Activated gamma-delta T cell treated with anti-CD3 and anti-CD28 coated beads, Interleukin-2, amount 50 U/mL, for 16 hours (primary cell): ENCODE results near the gene LSS.

Experiments
- DNase-seq: peaks from one replicate; pipeline ENCODE4 v3.0.0-alpha.2; 2020; ENCODE audit warnings: low read depth

The LSS gene

DNA sequence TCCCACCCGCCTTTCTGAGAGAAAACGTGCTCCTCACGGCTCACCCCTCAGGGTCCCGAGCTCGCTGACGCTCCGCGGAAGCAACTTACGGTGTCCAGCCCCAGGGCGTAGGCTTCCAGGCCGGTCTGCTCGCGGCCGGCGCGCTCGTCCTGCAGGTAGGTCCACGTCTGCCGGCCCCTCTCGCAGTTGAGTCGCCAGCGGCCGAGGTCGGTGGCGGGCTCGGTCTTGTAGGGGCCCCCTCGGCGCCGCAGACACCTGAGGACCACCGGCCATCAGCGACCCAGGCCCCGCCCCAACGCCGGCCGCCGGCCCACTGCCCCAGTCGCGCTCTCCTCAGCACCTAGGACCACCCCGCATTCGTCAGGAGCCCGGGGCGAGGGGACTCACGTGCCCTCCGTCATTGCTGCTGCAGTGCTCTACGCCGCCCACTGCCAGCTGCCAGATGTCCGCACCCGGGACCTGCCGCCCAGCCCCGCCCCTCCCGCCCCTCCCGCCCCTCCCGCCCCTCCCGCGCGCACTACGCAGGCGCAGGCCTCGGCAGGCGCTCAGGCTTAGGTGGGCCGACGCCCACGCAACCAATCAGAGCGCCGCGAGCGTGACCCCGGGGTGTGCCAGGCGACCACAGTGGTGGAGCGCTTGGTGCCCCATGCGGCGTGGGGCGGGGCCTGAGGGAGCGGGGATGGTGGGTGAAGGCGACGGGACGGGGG lies at the start of gene LSS:
TSS of gene LSS (minus strand) at position 430 of the 707 bp plus-strand sequence. CDS start at position 401, 29 bp downstream.
- DNase-seq: peak; percentile 95

DNA sequence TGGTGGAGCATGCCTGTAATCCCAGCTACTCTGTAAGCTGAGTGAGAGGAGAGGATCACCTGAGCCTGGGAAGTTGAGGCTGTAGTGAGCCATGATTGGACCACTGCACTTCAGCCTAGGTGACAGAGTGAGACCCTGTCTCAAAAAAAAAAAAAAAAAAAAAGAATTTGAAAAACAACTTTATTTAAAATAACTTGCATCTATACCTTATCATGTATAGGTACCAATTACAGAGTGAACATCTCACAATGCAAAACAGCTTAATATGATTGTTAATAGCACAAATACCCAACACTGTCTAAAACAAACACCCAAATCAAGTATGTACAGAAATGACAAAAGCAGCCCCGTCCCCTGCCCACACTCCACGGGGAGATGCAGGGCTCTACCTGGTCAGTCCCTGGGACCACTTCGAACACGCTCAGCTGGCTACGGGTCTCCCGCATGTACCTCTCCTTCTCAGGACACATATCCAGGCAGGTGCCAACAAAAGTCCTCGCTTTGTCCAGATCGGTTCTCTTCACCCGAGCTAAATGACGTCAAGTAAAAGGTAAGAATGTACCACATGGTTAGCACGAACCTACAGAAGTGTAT lies 46.3 kb upstream of the LSS start:
- DNase-seq: no peak

DNA sequence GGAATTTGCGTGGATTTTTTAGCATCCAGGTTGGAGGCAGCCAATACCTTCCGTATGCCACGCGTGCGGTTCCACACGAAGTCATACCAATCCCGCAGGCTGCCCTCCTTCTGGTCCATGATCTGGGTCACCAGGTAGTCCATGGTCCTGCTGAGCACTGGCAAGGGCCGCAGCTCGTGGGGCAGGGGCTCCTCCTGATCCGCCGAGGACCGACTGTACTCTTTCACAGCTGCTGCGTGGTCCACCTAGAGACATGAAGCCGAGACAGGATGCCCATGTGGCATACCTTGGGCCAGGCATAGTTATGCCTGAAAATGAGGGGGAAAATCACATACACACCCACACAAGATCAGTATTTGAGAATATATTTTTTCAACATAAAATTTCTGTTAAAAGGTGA lies 44.8 kb upstream of the LSS start:
- no peak for DNase-seq

DNA sequence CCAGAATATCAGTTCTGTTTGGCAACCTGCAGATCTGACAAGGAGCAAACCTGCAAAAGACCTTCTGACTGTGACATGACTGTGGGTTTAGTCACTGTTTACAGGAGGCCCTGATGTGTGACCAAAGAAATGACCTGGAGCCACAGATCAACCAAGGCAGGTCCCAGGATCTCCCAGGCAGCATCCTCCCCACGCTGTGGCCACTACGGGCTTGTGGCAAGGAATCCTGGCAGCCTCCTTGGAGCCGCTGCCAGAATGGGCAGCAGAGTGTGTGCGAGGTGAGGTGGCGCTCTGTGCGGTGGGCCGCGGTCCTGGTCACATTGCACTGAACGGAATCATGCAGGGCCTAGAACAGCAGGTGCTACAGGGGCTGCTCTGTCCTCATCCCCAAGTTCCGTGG lies 40.9 kb upstream of the LSS start:
- DNase-seq: no peak

DNA sequence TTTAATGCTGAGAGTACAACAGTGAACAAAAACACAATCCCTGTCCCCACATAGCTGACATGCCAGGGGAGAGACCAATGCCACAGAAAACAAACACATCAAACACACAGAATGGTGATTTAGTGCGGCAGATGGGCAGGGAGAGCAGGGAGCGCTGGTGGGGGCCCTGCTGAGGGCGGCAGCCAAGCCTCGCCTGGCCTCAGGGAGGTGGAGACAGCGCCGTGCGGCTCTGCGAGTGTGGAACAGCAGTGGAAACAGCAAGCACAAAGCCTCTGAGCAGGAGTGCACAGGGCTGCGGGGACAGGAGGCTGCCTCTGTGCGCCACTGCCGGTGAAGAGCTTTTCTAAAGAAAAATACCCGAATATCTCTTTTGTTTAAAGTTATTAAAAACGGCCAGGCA lies 39.8 kb upstream of the LSS start:
- no peak for DNase-seq

DNA sequence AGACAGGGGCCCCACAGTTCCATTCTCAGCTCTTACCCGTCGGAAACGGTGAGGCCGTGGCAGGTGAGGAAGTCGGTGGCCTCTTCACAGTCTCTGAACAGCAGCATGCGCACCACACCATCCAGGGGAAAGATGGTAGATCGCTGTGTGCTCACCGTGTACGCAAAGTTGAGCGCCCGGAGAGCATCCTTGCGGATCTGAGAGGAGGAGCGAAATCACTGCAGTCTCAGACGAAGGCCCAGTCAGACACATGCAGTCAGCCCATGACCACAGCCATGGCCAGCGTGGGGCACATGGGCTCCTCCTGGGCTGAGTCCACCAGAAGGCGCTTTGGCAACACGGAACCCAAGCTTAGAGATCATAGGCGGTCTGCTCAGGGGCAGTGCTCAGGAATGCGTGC lies 38.4 kb upstream of the LSS start:
- no peak for DNase-seq

DNA sequence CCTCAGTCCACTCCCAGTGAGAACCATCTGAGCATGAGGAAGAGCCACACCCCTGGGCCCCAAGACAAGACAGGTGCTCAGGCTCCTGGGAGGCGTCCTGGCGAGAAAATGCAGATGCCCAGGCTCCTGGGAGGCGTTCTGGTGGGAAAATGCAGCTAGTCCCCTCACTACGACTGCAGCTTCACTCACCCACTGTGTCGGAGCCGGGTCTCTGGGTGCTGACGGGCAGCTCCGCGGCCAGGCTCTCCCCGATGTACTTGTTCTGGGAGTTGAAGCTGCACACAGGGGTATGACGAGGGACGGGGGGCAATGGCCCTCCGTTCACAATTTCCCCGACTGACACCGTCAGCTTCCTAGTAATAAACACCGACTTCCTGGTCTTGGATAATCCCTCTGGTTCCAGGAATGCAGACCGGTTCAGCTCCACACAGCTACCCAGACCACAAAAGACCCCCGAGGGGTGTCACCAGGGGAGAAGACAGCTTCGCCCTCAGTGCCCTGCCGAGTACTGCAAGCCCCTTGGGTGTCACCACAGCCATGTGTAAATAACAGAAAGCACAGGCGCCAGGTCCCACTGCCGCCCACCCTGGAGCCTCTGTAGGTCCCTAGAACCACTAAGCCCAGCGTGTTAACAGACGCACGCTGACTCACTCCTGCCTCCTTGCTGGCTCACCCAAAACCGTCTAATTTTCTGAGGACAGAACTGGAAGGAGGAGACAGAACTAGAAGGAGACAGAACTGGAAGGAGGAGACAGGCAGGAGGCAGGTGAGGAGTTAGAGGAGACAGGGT lies 37.4 kb upstream of the LSS start:
- no peak for DNase-seq

DNA sequence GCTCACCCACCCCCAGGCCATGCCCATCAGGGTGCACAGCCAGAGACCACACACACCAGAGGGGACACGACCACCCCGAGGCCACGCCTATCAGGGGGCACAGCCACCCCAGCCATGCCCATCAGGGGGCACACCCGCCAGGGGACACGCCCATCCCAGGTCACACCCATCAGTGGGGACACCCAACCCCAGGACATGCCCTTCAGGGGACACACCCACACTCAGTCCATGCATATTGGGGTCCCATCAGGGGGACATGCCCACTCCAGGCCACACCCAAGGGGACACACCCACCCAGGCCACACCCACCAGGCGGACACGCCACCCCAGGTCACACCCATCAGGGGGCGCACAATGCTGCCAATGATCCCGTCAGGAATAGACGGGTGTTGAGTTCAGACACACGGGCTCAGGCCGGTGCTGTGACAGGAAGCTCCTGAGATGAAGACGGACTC lies 36.1 kb upstream of the LSS start:
- no peak for DNase-seq

DNA sequence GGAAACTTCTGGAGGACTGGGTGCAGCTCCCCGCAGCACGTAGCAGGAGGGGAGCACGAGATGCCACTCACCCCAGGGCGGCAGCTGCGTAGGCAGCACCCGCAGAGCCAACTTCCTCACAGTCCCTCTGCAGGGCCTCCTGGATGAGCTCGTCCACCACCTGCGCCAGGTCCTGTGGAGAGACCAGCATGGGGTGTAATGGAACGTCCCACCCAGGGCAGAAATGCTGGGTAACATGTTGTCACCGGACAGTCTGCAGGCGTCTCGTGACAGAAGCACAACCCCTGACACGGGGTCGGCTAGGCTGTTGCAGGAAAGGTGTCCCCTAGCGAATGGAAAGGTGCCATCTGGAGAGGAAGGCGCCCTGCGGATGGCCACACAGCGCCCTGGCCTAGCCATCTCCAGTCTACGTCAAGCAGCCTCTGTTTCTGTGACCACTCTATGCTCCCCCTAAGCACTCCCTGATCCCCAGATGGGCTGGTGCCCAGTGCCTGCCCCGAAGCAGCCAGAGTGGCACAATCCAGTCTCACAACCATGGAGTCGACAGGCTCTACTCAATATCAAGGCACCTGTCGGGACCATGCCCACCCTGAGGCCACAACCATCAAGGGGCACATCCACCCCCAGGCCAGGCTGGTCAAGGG lies 35.6 kb upstream of the LSS start:
- DNase-seq: no peak

DNA sequence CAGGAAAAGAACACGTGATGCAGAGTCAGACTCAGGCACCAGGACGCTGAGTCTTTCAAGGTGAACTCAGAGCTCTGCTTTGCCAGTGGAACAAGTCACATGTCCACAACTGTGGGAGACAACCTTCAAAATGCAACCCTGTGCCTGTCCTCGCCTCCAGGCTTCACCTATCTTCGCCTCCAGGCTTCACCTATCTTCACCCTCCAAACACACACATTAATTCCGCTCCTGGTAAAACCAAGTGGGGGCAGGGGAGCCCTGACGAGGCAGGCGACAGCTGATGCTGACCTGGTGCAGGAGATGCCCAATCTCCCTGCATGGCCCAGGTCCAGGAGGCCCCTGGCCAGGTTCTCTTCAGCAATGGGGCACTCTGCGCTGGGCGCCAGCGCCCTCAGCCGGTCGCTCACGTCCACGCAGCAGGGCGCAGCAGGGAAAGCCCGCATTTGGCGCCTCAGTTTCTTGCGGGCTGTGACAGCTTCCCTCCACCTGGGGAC lies 28.0 kb upstream of the LSS start:
- DNase-seq: no peak

DNA sequence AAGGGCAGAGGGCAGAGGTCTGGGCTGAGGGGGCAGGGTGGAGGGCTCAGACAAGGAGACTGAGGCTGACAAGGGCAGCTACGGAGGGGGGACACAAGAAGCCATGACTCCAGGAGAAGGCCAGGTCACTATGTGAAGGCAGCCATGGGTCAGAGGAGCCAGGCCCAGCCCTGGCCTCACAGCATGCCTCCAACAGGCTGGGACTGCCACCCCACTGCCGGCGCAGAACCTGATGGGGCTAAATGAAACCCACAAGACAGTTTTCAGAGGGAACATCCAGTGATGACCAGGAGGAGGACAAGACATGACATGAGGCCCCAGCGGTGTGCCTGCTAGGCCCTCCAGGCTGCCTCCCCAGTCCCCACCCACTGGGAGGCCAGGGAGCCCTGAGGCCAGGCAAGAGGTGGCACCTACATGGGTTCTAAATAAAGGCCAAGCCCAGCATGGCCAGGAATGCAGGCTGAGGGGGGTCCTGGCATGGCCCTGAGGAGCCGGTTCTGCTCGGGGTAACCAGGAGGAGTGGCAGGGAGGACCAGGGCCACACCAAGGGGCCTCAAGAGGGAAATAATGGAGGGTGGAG lies 27.3 kb upstream of the LSS start:
- no peak for DNase-seq

DNA sequence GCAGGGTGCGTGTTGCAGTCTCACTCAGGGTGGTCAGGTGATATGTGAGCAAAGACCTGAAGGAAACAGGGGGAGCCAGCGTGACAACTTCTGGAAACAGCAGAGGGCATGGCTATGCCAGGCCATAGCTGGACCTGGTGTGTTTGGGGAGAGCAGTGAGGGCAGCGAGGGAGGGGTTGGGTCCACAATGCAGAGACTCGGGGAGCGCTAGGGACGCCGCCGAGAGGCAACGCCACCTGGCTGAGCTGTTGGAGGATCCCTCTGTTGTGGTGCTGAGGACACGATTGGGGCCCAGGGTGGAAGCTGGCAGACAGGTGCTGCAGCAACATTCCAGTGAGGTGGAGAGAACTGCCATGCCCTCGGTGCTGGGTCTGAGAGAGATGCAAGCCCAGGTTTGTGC lies 26.6 kb upstream of the LSS start:
- DNase-seq: no peak

DNA sequence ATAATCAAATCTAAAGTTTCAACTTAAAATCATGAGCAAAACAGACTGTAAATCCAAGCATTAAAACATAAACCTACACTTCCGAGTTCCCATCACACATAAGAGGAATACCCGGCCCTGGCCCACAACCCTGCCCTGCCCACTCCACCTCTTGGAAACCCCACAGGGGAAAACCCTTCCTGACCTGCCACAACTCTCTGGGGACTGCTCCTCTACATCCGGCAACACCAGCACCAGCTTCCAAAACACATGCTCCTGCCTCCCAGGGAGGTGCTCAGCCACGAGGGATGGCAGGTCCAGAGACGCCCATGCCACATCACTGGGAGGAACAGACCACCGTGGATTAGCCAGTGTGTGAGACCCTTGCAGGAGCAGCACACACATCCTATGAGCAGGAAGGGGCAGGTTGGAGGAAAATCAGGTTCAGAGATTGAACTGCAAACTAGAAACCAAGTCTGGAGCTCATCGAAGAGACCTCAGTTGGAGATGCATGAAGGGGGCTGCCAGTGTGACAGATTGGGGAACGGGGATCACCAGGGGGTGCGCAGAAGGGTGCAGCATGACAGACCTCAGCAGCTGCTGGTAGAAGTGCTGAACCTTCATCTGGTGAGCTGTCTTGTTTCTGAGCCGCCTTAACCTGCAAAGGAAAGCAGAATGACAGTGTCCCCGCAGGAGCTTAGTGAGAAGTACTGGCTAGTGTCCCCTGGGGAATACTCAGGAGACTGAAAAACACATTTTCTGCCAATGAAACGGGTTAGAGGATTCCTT lies 25.8 kb upstream of the LSS start:
- no peak for DNase-seq

DNA sequence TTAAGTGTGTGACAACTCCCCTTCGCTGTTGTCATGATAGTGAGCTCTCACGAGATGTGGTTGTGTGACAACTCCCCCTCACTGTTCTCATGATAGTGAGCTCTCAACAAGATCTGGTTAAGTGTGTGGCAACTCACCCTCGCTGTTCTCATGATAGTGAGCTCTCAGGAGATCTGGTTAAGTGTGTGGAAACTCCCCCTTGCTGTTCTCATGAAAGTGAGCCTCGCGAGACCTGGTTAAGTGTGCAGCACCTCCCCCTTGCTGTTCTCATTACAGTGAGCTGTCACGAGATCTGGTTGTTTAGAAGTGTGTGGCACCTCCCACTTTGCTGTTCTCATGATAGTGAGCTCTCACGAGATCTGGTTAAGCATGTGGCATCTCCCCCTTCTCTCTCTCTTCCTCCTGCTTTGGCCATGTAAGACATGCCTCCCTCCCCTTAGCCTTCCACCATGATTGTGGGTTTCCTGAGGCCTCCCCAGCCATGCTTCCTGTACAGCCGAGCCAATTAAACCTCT lies 25.1 kb upstream of the LSS start:
- DNase-seq: peak; percentile 14

DNA sequence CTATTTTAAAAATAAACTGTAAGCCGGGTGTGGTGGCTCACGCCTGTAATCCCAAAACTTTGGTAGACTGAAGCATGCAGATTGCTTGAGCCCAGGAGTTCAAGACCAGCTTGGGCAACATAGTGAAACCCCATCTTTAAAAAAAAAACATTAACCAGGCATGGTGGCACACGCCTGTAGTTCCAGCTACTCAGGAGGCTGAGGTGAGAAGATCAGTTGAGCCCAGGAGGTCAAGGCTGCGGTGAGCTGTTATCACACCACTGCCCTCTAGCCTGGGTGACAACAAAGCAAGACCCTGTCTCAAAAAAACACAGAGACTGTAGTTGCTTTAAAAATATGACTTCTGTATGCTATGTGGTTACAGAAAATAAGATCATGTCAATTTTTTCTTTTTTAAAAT lies 24.3 kb upstream of the LSS start:
- DNase-seq: no peak

DNA sequence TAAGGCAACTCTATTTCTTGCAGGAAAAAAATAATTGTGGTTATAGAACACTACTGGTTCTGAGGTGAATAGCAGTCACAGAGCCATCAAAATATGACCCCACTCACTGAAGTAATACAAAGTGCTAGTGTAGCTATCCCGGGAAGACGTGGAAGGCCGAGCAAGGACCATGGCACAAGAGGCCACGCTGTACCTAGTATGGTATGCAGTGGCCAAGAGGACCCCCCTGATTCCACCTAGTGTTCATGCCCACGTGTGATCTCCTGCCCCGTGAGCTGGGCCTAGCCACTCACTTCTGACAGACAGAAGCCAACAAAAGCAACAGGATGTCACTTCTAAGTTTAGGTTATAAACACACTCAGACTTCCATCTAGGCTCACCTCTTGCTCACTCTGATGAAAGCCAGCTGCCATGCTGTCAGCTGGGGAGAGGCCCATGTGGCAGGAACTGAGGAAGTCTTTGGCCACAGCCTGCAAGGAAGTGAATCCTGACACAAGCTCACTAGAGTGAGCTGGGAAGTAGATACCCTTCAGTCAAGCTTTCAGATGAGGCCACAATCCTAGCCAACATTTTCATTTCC lies 21.7 kb upstream of the LSS start:
- no peak for DNase-seq

DNA sequence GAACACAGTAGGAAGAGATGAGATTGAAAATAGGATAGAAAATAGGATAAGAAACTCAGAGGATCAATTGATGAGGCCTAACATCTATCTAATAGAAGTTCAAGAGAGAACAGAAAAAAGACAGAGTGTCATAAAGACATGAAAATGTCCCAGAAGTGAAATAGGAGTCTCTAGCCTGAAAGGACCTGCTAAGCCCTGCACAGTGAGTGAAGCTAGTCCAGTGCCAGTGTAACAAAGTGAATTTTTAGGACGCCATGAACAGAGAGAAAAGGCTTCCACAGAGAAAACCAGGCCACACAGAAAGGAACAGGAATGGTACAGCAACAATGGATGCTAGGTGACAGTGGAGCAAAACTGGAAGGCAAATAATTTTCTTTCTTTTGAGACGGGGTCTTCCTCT lies 20.3 kb upstream of the LSS start:
- DNase-seq: no peak

DNA sequence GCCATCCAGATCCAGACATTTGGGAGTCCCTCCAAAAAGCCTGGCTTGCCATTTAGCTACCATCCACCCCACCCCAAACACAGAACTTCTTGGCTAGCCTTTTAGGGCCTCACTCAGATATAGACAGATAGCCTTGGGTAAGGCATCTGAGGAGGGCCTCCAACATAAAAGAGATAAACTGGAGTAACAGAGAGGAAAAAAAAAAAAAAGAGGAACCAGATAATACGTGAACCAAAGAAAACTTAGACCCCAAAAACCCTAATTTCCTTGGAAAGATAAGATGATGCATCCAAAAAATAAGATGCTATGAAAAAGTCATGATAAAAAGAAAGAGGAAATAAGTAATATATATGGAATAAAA lies 19.8 kb upstream of the LSS start:
- no peak for DNase-seq

DNA sequence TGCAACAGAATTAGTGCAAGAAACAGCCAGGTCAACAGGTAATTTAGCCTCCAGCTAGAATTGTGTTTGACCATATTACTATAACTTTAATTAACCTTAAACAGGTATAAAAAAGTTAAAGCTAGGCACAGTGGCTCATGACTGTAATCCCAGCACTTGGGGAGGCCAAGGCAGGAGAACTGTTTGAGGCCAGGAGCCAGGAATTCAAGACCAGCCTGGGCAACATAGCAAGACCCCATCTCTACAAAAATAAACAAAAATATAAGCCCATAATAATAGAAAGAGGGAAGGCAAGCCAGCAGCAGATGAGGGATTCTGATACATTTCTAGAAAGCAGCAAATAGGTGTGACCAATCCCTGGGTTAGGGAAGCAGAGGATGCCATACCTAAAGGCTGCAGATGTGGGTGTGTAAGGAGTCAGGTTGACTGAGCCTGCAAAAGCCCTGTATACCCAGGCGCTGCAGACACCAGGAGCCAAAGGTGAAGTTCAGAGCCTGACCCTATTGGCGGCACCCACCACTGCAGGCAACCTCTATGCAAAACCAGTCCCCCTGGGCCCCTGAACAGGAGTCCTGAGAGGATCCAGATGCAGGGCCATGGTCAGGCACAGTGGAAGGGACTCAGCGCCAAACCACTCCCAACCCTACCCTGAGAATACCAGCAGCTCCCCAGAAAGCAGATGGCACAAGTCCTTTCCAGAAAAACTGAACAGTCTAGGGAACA lies 19.3 kb upstream of the LSS start:
- DNase-seq: no peak

DNA sequence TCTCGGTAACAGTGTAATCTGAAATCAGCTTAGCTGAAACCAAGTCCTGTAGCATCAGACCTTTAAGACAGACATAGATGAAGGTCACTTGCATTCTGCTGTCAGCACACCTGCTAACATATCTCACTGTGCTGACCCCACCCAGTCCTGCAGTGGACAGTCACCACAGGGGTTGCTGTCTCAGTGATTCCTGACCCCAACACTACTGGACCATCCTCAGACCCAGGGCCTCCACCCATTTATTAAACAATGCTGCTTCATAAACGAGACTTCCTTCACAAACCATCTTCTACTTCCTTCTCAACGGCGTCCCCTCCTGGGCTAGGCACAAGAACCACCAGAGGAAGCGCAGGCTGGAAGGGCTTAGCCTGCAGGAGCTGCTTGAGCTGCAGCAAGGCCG lies 17.8 kb upstream of the LSS start:
- no peak for DNase-seq
